Measurements from ENCODE around the gene CAPN5. TPM values are rescaled to one million over a fixed set of nuclear protein-coding genes. Genes with fewer than 3 reads are reported as not detected.

CAPN5 gene
- total and polyA plus RNA-seq, 2 of the 13 experiments (the other 11 are each of a cell fraction or from before 2014, with no cell fraction given): 0.27 to 1.2 TPM

GRCh38 chr11:77146261-77147035 lies 79.7 kb downstream of the CAPN5 start:
- POLR2A ChIA-PET: interaction anchor here (1.0 to 1.2 kb wide), 2 partner anchors 15 to 18 kb away, joined by 3 to 4 read pairs; partner anchors contain the start of gene MYO7A
- in situ Hi-C loops (cut with HindIII; ENCODE audit: extremely low pct_ligation_motif_present, low pct_unique_long_range_greater_than_20kb) (no loop called here), intact Hi-C loops (cut with micrococcal nuclease; ENCODE audit: unreplicated experiment) (no loop called here)
- Histone ChIP-seq H3K4me3 (replicated peaks in 1 of 3; ENCODE audit: insufficient read depth in 1 of 3, low read depth in 2 of 3, low read length in 3 of 3) (no peak overlapping the region), H3K27me3 (ENCODE audit: control insufficient read depth in 1 of 2, insufficient read depth in 2 of 2, low read length in 2 of 2) (no peaks in the 10 kb centered on the region), H3K9me3 (ENCODE audit: low read length) (no peaks in the 10 kb centered on the region), H3K79me2 (ENCODE audit: insufficient read depth, low read length) (no peaks in the 10 kb centered on the region), H3K36me3 (replicated peaks in 1 of 2; ENCODE audit: control insufficient read depth in 1 of 2, insufficient read depth in 2 of 2, low read length in 2 of 2) (no peaks in the 10 kb centered on the region), H2AFZ (ENCODE audit: low read length) (no peak overlapping the region), H3K27ac (ENCODE audit: extremely low read length, insufficient read depth, low read length) (no peak overlapping the region), H4K20me1 (ENCODE audit: insufficient read depth, low read length) (no peaks in the 10 kb centered on the region), H3K9ac (ENCODE audit: insufficient read depth, low read depth, low read length) (no peak overlapping the region), H3K4me2 (ENCODE audit: low read depth, low read length) (no peak overlapping the region), H3K4me1 (ENCODE audit: insufficient read depth, low read length) (peaks cover 40% of the 10 kb centered on the region)
- 94% methylated on average over 6 of the region's 10 CpGs for WGBS (ENCODE audit: low lambda C conversion rate)
- BruUV-seq (replicated peaks): no TSS peak
- ATAC-seq (no peak), DNase-seq (ENCODE audit: low spot score) (no peak), FAIRE-seq (no peak)
- TF ChIP-seq ZNF530 (CRISPR knock-in tag; IDR thresholded peaks at IDR 0.05; ENCODE audit: low read depth) (no peak), FOSL2 (CRISPR knock-in tag; IDR thresholded peaks at IDR 0.05) (no peak), ZNF615 (CRISPR knock-in tag; IDR thresholded peaks at IDR 0.05; ENCODE audit: borderline replicate concordance) (no peak), ZNF224 (CRISPR knock-in tag; IDR thresholded peaks at IDR 0.05) (no peak)
- CTCF ChIA-PET (ENCODE audit: low intra/inter-chr PET ratio, low total read pairs): no interaction called here

- Histone ChIP-seq H3K9ac (ENCODE audit: insufficient read depth, low read depth, low read length) (no peak overlapping the region), H3K4me2 (ENCODE audit: low read depth, low read length) (no peak overlapping the region), H4K20me1 (ENCODE audit: insufficient read depth, low read length) (no peaks in the 10 kb centered on the region), H3K27me3 (ENCODE audit: control insufficient read depth in 1 of 2, insufficient read depth in 2 of 2, low read length in 2 of 2) (no peaks in the 10 kb centered on the region), H3K4me1 (ENCODE audit: insufficient read depth, low read length) (peaks cover 38% of the 10 kb centered on the region), H3K79me2 (ENCODE audit: insufficient read depth, low read length) (no peaks in the 10 kb centered on the region), H3K4me3 (replicated peaks in 1 of 3; ENCODE audit: insufficient read depth in 1 of 3, low read depth in 2 of 3, low read length in 3 of 3) (no peak overlapping the region), H3K27ac (ENCODE audit: extremely low read length, insufficient read depth, low read length) (no peak overlapping the region), H2AFZ (ENCODE audit: low read length) (no peak overlapping the region), H3K36me3 (replicated peaks in 1 of 2; ENCODE audit: control insufficient read depth in 1 of 2, insufficient read depth in 2 of 2, low read length in 2 of 2) (no peaks in the 10 kb centered on the region), H3K9me3 (ENCODE audit: low read length) (no peaks in the 10 kb centered on the region)
- CTCF ChIA-PET (ENCODE audit: low intra/inter-chr PET ratio, low total read pairs): no interaction called here
- intact Hi-C loops (cut with micrococcal nuclease; ENCODE audit: unreplicated experiment): no loop called here
- POLR2A ChIA-PET: interaction anchor here (1.0 to 1.2 kb wide), 2 partner anchors 16 to 19 kb away, joined by 3 to 4 read pairs; partner anchors contain the start of gene MYO7A
- DNase-seq (ENCODE audit: low spot score) (no peak), ATAC-seq (no peak), FAIRE-seq (no peak)
- BruUV-seq (replicated peaks): no TSS peak
- in situ Hi-C loops (cut with HindIII; ENCODE audit: extremely low pct_ligation_motif_present, low pct_unique_long_range_greater_than_20kb): no loop called here
- 85% methylated on average over 1 of the region's 1 CpG for WGBS (ENCODE audit: low lambda C conversion rate)
- TF ChIP-seq MBD4 (IDR thresholded peaks at IDR 0.05; ENCODE audit: borderline replicate concordance, low read length) (no peak), PRMT3 (CRISPR knock-in tag; IDR thresholded peaks at IDR 0.05; ENCODE audit: borderline replicate concordance, low read depth) (no peak), ZNF431 (CRISPR knock-in tag; IDR thresholded peaks at IDR 0.05; ENCODE audit: borderline replicate concordance, low read depth) (no peak), CBX2 (IDR thresholded peaks at IDR 0.05; ENCODE audit: low read depth, low read length) (no peak), CBX2 (CRISPR knock-in tag; IDR thresholded peaks at IDR 0.05; ENCODE audit: low read depth) (no peak), MXD1 (CRISPR knock-in tag; IDR thresholded peaks at IDR 0.05) (no peak), AHR (CRISPR knock-in tag; IDR thresholded peaks at IDR 0.05) (no peak), NFE2 (CRISPR knock-in tag; IDR thresholded peaks at IDR 0.05) (no peak), ZNF446 (CRISPR knock-in tag; IDR thresholded peaks at IDR 0.05) (no peak), RFXANK (CRISPR knock-in tag; IDR thresholded peaks at IDR 0.05) (no peak), PTBP1 (IDR thresholded peaks at IDR 0.05; ENCODE audit: low read depth, low read length, poor library complexity, severe bottlenecking) (no peak), MXD4 (CRISPR knock-in tag; IDR thresholded peaks at IDR 0.05) (no peak), ZNF138 (CRISPR knock-in tag; IDR thresholded peaks at IDR 0.05; ENCODE audit: low read depth) (no peak), HES4 (CRISPR knock-in tag; IDR thresholded peaks at IDR 0.05; ENCODE audit: borderline replicate concordance) (no peak), CENPT (CRISPR knock-in tag; IDR thresholded peaks at IDR 0.05; ENCODE audit: low read depth) (no peak), CBX5 (CRISPR knock-in tag; IDR thresholded peaks at IDR 0.05; ENCODE audit: borderline replicate concordance) (no peak), NR2C2 (CRISPR knock-in tag; IDR thresholded peaks at IDR 0.05; ENCODE audit: borderline replicate concordance) (no peak)
Observed at GRCh38 chr11:77147036-77147315, 80.2 kb downstream of the CAPN5 start.

All from HepG2 (cell line).